Measurements from ENCODE around the gene CEP135. TPM values are rescaled to one million over a fixed set of nuclear protein-coding genes. Genes with fewer than 3 reads are reported as not detected.

Gene CEP135
- total and polyA plus RNA-seq, 2 donors (not counting 1 experiment from before 2014, with no cell fraction given) = 6.4 to 41.0 TPM

- no CpG with 5 or more reads among the region's 1 CpG for WGBS (ENCODE audit: insufficient coverage)
- Histone ChIP-seq H3K4me1 (ENCODE audit: control insufficient read depth in 2 of 2, insufficient read depth in 2 of 2, low read length in 2 of 2) (no peaks in the 10 kb centered on the region), H3K27ac (ENCODE audit: low read length in 2 of 2) (no peak overlapping the region), H3K4me2 (replicated peaks; ENCODE audit: low read depth, low read length, poor library complexity, severe bottlenecking) (no peak overlapping the region), H4K20me1 (ENCODE audit: control insufficient read depth, insufficient read depth, low read length, poor library complexity, severe bottlenecking) (no peaks in the 10 kb centered on the region), H2AFZ (ENCODE audit: insufficient read depth, low read depth, low read length, poor library complexity, severe bottlenecking) (no peak overlapping the region), H3K27me3 (replicated peaks in 1 of 4; ENCODE audit: control extremely low read depth in 1 of 4, control insufficient read depth in 3 of 4, insufficient read depth in 4 of 4, low read length in 3 of 4) (peaks cover 0 to 10% (median 5%) of the 10 kb centered on the region in 4 experiments), H3K4me3 (ENCODE audit: control extremely low read depth in 1 of 5, extremely low read depth in 1 of 5, insufficient read depth in 1 of 5, low read depth in 2 of 5, low read length in 4 of 5) (no peak overlapping the region), H3K9me3 (ENCODE audit: control extremely low read depth in 1 of 3, control insufficient read depth in 2 of 3, insufficient read depth in 1 of 3, low read length in 2 of 3) (no peaks in the 10 kb centered on the region), H3K36me3 (replicated peaks in 1 of 2; ENCODE audit: control extremely low read depth in 1 of 2, control insufficient read depth in 1 of 2, extremely low read depth in 1 of 2, insufficient read depth in 2 of 2, low read length in 1 of 2) (no peaks in the 10 kb centered on the region), H3K79me2 (ENCODE audit: control insufficient read depth, insufficient read depth, low read length) (no peaks in the 10 kb centered on the region), H3K9ac (ENCODE audit: low read length) (no peak overlapping the region)
- Mint-ChIP-seq H3K27me3 (peaks cover 20% of the 10 kb centered on the region), H3K4me3 (no peak overlapping the region), H3K4me1 (no peaks in the 10 kb centered on the region), H3K27ac (no peak overlapping the region), H3K9me3 (ENCODE audit: insufficient read depth) (no peaks in the 10 kb centered on the region)
- intact Hi-C loops (cut with micrococcal nuclease) = no loop called here
- ATAC-seq (ENCODE audit: low read depth) = no peak
- DNase-seq = no peak
- ChIA-PET POLR2A (no interaction called here), CTCF (no interaction called here)
- no peak for TF ChIP-seq EZH2 (IDR thresholded peaks at IDR 0.05; ENCODE audit: borderline replicate concordance, insufficient read depth, low read depth, low read length, poor library complexity, severe bottlenecking)
- no peak for TF ChIP-seq CTCF (IDR thresholded peaks at IDR 0.05)
These were observed 107.2 kb downstream of the CEP135 start for GRCh38 chr4:56055991-56056390.

- DNase-seq (no peak), ATAC-seq (ENCODE audit: low read depth) (no peak)
- no CpG with 5 or more reads among the region's 2 CpGs for whole genome bisulfite sequencing (ENCODE audit: insufficient coverage)
- H3K4me1 ChIP-seq (ENCODE audit: control insufficient read depth in 2 of 2, insufficient read depth in 2 of 2, low read length in 2 of 2) = no peaks in the 10 kb centered on the region
- H3K27me3 ChIP-seq (replicated peaks in 1 of 4; ENCODE audit: control extremely low read depth in 1 of 4, control insufficient read depth in 3 of 4, insufficient read depth in 4 of 4, low read length in 3 of 4) = no peaks in the 10 kb centered on the region
- no peak overlapping the region for H3K4me2 ChIP-seq (replicated peaks; ENCODE audit: low read depth, low read length, poor library complexity, severe bottlenecking)
- H3K4me1 Mint-ChIP-seq = no peaks in the 10 kb centered on the region
- no peak overlapping the region for H3K4me3 Mint-ChIP-seq
- H3K27ac Mint-ChIP-seq = no peak overlapping the region
- no peaks in the 10 kb centered on the region for H3K9me3 ChIP-seq (ENCODE audit: control extremely low read depth in 1 of 3, control insufficient read depth in 2 of 3, insufficient read depth in 1 of 3, low read length in 2 of 3)
- ChIA-PET CTCF (no interaction called here), POLR2A (no interaction called here)
- H3K79me2 ChIP-seq (ENCODE audit: control insufficient read depth, insufficient read depth, low read length) = no peaks in the 10 kb centered on the region
- TF ChIP-seq EZH2 (IDR thresholded peaks at IDR 0.05; ENCODE audit: borderline replicate concordance, insufficient read depth, low read depth, low read length, poor library complexity, severe bottlenecking) = no peak
- no peak for TF ChIP-seq CTCF (IDR thresholded peaks at IDR 0.05)
- H3K4me3 ChIP-seq (ENCODE audit: control extremely low read depth in 1 of 5, extremely low read depth in 1 of 5, insufficient read depth in 1 of 5, low read depth in 2 of 5, low read length in 4 of 5) = no peak overlapping the region
- H3K27ac ChIP-seq (ENCODE audit: low read length in 2 of 2) = no peak overlapping the region
- H3K9me3 Mint-ChIP-seq (ENCODE audit: insufficient read depth) = no peaks in the 10 kb centered on the region
- no peaks in the 10 kb centered on the region for H4K20me1 ChIP-seq (ENCODE audit: control insufficient read depth, insufficient read depth, low read length, poor library complexity, severe bottlenecking)
- peaks cover 8% of the 10 kb centered on the region for H3K27me3 Mint-ChIP-seq
- intact Hi-C loops (cut with micrococcal nuclease) = no loop called here
- no peaks in the 10 kb centered on the region for H3K36me3 ChIP-seq (replicated peaks in 1 of 2; ENCODE audit: control extremely low read depth in 1 of 2, control insufficient read depth in 1 of 2, extremely low read depth in 1 of 2, insufficient read depth in 2 of 2, low read length in 1 of 2)
- no peak overlapping the region for H2AFZ ChIP-seq (ENCODE audit: insufficient read depth, low read depth, low read length, poor library complexity, severe bottlenecking)
- H3K9ac ChIP-seq (ENCODE audit: low read length) = no peak overlapping the region
These were observed 109.8 kb downstream of the CEP135 start for GRCh38 chr4:56058555-56058954.
